Measurements from ENCODE around the gene RASSF6.

DNA sequence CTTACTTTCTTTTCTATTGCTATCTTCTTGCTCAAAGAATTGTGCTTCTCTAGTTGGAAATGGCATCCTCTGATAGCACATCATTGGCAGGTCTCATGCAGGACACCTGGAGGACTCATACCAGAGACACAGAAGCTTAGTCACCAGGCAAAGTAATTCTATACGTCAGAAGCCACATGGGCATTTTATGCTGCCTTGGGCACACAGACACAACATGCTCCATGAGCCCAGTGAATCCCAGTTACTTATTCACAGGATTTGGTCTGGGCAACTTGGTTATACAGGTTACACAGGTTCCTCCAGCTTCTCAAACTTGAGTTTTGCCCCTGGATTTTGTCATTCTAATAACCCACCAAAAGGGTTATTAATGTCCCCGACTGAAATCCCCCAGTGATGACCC, 7.1 kb downstream of the RASSF6 start:
- TF ChIP-seq CHD2 (IDR thresholded peaks at IDR 0.05; ENCODE audit: low read length, partially characterized antibody) (no peak), EZH2phosphoT487 (IDR thresholded peaks at IDR 0.05; ENCODE audit: borderline replicate concordance, low read depth) (no peak), YY1 (IDR thresholded peaks at IDR 0.05; ENCODE audit: low read depth) (no peak), GABPA (IDR thresholded peaks at IDR 0.05; ENCODE audit: low read depth) (no peak), FOXJ3 (CRISPR knock-in tag; IDR thresholded peaks at IDR 0.05) (no peak), ELF1 (IDR thresholded peaks at IDR 0.05) (no peak), RFX5 (IDR thresholded peaks at IDR 0.05; ENCODE audit: low read length) (no peak)
- TF ChIP-seq, protein P1, sequence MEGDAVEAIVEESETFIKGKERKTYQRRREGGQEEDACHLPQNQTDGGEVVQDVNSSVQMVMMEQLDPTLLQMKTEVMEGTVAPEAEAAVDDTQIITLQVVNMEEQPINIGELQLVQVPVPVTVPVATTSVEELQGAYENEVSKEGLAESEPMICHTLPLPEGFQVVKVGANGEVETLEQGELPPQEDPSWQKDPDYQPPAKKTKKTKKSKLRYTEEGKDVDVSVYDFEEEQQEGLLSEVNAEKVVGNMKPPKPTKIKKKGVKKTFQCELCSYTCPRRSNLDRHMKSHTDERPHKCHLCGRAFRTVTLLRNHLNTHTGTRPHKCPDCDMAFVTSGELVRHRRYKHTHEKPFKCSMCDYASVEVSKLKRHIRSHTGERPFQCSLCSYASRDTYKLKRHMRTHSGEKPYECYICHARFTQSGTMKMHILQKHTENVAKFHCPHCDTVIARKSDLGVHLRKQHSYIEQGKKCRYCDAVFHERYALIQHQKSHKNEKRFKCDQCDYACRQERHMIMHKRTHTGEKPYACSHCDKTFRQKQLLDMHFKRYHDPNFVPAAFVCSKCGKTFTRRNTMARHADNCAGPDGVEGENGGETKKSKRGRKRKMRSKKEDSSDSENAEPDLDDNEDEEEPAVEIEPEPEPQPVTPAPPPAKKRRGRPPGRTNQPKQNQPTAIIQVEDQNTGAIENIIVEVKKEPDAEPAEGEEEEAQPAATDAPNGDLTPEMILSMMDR (IDR thresholded peaks at IDR 0.05): no peak
- TF ChIP-seq, protein P2, sequence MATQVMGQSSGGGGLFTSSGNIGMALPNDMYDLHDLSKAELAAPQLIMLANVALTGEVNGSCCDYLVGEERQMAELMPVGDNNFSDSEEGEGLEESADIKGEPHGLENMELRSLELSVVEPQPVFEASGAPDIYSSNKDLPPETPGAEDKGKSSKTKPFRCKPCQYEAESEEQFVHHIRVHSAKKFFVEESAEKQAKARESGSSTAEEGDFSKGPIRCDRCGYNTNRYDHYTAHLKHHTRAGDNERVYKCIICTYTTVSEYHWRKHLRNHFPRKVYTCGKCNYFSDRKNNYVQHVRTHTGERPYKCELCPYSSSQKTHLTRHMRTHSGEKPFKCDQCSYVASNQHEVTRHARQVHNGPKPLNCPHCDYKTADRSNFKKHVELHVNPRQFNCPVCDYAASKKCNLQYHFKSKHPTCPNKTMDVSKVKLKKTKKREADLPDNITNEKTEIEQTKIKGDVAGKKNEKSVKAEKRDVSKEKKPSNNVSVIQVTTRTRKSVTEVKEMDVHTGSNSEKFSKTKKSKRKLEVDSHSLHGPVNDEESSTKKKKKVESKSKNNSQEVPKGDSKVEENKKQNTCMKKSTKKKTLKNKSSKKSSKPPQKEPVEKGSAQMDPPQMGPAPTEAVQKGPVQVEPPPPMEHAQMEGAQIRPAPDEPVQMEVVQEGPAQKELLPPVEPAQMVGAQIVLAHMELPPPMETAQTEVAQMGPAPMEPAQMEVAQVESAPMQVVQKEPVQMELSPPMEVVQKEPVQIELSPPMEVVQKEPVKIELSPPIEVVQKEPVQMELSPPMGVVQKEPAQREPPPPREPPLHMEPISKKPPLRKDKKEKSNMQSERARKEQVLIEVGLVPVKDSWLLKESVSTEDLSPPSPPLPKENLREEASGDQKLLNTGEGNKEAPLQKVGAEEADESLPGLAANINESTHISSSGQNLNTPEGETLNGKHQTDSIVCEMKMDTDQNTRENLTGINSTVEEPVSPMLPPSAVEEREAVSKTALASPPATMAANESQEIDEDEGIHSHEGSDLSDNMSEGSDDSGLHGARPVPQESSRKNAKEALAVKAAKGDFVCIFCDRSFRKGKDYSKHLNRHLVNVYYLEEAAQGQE (IDR thresholded peaks at IDR 0.05; ENCODE audit: low read depth, low read length): no peak
